Hypothalamus (tissue), 51 donors: ENCODE measurements around the gene PCYT1B.

Experiments used
- DNase-seq, 51 donors: peaks; one replicate each; lab custom pipeline; 2025; lab: John Stamatoyannopoulos, UW

PCYT1B gene

DNA sequence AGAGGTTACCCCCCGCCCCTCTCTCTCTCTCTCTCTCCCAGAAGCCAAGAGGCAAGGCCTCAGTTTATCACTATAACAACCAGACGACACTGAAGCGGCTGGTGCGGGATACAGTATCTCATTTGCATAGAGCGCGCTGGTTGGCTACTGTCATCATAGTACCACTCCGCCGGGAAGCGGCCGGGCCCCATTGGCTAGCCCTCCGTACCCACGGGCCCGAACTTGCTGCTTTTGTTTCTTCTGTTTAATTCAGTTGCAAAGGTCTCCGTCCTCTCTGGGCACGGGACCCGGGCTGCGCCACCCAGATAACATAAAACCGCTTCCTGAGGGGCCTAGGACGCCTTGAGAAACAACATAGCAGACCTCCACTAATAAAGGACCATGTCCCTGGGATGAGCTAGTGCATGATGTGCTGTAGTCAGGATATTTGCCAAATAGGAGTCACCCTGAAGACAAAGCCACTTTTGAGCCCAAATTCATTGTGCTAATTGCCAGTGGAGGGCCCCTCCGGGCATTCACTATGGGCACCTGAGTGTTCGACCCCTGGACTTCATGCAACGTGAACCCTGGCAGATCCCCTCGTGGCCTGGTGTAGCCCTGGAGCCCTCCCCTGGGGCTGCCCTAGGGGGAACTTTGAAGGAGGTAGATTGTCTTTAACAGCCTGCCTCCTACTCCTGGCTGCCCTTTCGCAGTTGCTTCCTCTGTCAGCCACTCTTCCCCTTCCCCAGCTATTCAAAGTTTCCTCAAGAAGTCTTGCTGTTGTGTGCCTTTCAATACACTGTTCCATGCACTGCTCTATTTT is at the start of gene PCYT1B:
Gene PCYT1B, minus strand, starts transcription at position 91 of the 802 bp plus-strand sequence. CDS start 242 bp downstream, outside the sequence.
- peak in 48 of 51 donors; percentile 1 to 81 (median 22) for DNase-seq

DNA sequence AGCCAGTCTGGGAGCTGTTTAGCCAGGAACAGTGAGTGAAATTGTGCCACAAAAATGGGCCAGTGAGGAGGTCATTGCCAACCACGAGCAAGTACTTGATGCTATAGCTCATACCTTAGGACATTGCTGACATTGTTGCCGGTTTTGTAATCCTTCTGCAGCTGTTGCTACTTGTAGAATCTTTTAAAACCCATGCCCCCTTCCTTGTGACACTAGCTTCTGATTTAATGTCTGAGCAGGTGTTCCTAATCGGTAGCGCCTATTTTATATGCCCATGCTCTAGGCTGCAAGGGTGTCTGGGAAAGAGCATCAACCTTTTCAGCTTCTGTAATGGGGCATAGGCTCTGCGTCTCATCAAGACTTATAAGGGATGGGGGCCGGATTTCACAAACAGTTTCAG is 49.1 kb upstream of the PCYT1B start:
- DNase-seq: no peak

DNA sequence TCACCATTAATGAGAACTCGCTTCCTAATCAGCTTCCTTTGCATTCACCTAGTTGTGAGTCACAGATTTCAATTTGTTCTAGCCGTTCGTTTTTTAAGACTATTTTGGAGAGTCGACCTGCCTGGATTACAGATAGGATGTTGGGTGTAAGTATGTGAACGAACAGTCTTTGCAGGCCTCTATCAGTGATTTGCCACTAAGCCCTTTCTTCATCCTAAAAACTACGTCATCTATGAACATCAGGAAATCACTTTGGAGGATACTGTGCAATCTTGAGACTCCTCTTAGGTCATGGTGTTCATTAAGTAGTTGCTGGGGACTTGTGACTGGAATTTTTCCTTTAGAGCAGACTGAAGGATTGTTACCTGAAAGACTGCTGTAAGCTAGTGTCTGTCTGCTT is 47.7 kb upstream of the PCYT1B start:
- DNase-seq: no peak

DNA sequence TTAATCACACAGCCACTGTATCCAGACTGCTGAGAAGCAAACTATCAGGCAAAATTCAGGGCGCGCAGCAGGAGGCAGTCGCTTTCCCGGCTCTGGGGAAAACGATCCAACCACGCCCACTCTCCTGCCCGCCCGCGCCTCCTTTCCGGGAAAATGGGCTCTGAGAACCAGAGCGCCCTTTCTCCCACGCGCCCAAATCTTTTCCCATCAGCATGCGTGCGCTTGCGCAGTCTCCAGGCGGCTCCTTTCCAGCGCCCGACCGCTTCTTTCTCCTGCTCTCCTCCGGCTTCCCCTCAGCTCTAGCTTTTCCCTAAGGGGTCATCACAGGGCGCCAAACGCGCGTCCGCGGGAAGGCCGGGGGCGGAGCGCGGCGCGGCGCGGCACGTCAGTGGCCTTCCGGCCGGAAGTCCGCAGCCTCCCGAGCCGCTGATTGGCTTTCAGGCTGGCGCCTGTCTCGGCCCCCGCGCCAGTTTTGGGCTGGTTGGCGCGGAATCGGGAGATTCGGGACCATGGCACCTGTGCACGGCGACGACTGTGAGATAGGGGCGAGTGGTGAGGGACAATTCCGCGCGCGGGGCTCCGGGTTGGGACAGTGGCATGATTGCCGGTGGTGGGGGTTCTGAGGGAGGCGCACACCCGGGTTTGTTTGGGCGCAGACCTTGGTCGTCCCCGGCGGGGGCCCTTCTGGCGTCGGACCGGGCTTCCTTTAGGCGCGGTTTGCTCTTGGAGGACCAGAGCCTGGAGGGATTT is 46.5 kb upstream of the PCYT1B start, which contains the start of gene POLA1:
Gene POLA1, plus strand, starts transcription at position 466 of the 750 bp plus-strand sequence. Its CDS starts 44 bp downstream, at position 510.
- DNase-seq: peak; percentile 24 to 95 (median 83)

DNA sequence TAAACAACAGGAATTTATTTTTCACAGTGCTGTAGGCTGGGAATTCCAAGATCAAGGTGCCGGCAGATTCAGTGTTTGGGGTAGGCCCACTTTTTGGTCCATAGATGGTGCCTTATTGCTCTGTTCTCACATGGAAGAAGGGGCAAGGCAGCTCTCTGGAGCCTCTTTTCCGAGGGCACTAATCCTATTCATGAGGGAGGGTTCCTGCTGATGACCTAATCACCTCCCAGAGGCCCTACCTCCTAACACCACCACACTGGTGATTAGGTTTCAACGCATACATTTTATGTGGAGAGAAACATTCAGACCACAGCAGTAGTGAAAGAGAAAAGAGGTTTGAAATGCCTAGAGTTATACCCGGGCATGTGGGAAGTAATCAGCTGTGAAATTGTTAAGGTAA is 45.2 kb upstream of the PCYT1B start:
- DNase-seq: no peak

DNA sequence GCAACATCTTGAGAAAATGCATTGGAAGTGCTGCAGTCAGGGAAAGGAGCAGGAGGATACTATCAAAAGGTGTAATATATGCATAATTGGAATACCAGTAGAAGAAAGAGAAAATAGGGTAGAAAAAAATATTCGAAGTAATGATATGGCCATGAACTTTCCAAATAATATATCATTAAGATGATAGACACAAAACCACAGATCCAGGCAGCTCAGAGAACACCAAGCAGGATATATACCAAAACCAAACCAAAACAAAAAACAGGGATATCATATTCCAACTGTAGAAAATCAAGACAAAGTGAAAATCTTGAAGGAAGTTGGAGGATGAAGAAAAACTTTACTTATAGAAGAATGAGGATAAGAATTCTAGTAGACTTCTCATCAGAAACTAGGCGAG is 36.9 kb upstream of the PCYT1B start:
- no peak for DNase-seq

DNA sequence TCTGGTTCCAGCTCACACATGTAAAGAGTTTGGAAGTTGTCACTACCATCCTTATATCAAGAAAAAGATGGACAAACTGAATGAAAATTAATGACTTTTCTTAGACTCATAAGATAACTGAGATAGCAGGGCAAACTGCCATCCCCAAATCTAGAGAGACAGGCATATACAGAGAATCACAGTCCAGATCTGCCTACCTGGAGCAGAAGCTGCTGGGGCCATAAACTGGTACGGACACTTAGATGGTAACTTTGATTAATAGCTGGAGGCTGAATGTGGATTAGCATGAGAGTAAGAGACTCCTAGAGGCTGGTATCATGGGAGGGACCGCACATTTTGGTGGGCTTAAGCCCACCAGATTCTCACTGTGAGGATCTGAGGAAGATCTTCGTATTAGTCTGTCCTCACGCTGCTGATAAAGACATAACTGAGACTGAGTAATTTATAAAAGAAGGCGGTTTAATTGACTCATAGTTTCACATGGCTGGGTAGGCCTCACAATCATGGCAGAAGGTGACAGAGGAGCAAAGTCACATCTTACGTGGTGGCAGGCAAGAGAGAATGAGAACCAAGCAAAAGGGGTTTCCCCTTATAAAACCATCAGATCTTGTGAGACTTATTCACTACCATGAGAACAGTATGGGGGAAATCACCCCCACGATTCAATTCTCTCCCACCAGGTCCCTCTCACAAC is 35.7 kb upstream of the PCYT1B start:
- DNase-seq: no peak

DNA sequence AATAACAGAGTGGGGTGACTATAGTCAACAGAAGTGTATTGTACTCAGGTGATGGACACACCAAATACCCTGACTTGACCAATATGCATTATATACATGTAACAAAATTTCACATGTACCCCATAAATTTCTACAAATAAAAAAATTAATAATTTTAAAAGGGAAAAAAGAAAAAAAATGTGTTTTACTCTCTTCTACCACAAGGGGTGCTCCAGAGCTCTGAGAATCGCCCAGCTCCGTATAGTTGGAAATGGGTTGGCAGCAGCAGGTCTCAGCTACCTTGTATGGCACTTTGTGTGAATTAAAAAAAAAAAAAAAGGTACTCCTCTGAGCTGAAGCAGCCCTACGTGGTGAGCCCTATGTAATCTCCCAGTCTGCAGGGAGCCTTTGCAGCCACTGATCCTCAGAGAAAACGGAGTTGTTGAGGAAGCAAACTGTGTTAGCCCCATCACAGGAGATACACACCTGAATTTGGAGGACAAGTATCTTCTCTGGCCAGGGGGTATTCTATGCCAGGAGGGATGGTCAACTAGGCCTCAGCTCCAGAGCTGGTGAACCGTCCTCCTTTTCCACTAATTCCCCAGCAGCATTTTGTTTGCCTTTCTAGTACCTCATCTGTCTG is 29.4 kb upstream of the PCYT1B start:
- DNase-seq: peak in 2 of 51 donors; percentile 0 to 4

DNA sequence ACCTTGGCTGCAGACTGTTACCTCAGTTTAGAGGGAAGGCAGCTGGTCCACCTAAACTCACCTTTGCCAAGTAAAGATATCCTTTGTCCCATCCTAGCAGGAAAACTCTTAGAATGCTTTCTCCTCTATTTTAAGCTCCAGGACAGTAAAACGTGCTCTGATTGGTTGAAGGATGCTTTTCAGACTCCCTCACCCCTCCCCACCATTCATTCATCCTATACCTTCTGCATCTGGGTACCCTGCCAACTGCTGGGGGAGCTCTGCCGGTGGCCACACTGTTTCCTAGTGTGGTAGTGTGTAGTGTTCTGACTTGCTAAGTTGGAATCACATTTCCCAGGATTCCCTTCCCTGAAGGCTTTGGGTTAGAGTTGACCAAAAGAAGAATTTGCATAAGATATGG is 26.3 kb upstream of the PCYT1B start:
- DNase-seq: no peak

DNA sequence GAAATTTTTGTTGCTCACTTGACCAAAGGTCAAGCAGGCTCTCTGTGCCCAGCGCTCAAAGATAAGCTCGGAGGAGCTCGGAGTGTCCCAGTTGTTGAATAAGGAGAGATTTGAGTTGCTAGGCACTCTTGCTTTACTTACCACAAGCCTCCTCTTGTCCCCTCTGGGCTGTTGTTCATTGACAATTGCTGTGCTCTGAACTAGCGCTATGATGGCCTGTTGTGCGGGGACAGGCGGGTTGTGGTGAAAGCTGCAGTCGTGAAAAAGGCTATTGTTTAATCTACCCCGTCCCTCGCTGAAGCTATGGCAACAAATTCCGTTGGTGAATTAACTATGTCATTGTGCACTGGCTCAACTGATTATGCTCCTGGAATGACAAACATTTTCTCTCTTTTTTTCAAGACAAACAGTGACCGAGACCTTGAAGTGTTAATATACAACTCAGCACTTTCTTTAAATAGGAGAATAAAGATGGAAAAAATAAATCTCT is 25.6 kb upstream of the PCYT1B start:
- peak in 39 of 51 donors; percentile 1 to 68 (median 25) for DNase-seq

DNA sequence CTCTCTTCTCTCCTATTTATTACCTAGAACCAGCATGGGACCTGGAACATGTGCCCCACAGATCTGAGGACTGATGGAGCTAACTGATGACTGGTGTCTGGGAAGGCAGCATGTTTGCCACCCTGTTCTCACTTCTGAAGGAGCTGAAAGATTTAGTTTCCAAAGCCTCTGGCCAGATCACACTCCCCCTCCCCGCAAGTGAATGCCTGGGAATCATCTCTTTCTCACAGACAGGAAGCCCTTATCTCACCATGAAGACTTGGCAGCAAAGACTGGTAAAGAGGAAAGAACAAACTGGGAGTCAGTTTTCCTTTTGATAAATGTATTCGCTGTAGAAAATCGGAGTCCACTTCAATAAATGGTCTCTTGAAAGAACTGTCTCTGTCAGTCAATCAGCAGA is 21.0 kb upstream of the PCYT1B start:
- DNase-seq: no peak

DNA sequence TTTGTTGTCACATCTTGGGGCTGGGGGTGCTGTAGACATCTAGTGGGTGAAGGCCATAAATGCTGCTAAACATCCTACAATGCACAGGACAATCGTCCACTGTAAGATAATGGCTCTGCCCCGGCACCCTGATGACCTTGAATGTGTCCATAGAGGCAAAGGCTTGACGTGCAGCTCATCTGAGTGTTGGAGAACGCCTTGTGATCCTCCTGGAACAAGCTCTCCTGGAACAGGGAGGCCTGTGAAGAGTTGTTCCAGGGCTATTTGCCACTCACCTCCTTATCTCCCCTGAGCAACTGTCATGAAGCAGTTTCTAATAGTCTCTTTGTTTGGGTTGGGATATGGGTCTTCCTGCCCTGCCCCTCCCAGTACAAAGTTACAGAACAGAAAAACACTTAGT is 15.2 kb upstream of the PCYT1B start:
- no peak for DNase-seq

DNA sequence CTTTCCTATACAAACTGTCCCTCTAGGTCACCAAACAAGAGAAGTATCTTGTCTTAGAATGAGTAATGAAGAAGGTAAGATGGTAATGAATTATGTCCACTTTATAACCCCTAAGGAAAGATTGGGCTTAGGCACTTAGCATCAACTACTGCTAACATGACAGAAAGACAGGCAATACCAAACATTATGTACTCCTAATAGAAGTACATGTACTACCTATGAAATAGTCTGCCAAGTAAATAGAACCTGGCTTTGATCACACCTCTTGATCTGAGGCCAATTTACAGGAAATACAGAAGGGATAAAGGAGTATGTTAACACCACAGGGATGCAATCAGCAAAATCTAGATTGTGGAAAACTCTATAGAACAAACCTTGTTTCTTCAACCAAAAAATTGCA is 14.1 kb upstream of the PCYT1B start:
- no peak for DNase-seq

DNA sequence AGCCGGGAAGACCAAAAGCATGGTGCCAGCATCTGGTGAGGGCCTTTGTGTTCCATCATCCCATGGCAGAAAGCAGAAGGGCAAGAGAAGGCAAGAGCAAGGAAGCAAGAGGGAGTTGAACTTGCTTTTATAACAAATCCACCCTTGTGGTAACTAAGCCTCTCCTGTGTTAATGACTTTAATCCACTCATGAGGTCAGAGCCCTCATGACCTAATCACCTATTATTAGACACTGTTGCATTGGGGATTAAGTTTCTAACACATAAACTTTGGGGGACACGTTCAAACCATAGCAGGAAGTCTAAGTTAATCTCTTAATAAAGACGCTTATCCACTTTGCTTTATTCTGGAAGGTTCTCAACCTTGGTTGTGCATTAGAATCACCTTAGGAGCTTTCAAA is 12.5 kb upstream of the PCYT1B start:
- DNase-seq: no peak

DNA sequence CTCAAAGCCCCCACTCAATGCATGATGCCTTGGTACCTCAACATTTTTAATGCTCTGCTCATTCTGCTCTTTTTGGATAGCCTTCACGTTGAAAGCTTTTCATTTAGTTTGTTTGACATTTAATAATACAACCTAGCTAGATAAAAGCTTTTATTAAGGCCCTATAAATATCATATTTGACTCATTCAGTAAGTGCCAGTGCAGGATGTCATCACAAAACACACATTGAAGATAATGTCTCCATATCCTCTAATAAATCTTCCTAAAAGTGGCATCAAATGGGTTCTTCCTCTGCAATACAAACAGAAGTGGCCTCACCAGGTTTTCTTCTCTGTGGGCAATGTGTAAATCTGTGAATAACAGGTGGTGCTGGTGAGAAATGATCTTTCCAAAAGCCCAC is 12.0 kb upstream of the PCYT1B start:
- no peak for DNase-seq

DNA sequence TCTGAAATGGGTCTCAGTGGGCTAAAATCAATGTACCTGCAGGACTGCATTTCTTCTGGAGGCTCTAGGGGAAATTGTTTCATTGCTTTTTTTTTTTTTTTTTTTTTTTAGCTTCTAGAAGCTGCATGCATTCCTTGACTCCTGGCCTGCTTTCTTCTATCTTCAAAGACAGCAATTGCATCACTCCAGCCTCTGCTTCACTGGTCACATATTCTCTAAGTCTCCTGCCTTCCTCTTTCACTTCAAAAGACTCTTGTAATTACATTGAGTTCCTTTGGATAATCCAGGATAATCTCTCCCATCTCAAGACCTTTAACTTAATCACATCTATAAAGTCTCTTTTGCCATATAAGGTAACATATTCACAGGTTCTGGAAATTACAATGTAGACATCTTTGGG is 11.3 kb upstream of the PCYT1B start:
- no peak for DNase-seq

DNA sequence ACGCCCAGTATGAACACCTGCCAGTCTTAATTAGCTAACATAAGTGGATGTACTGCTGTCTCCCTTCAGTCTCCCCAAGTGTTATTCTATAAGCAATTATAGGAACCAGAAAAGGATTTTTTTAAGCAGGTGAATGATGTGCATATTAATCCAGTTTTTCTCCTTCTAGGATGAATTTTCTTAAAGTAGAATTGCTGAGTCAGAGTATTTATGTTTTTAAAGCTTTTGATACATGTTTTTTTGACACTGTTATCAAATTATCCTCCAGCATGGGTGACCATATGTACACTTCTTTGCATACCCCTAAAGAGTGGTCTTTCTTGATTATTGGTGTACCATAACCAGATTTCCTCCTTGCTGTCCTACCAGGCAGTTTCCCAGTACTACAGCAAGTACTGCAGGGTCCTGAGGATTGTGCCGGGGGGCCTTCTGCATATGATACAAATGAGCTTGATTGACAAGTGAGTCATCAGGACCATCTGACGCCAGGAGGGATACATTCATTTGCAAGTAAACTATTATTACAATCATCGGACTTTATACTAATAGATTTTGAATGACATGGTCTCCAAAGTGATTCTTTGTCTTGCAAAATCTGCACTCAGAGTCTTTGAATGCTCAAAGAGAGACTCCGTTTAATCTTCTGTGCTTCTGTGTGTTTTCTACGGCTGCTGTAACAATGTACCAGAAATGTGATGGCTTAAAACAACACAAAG is 10.7 kb upstream of the PCYT1B start:
- no peak for DNase-seq

DNA sequence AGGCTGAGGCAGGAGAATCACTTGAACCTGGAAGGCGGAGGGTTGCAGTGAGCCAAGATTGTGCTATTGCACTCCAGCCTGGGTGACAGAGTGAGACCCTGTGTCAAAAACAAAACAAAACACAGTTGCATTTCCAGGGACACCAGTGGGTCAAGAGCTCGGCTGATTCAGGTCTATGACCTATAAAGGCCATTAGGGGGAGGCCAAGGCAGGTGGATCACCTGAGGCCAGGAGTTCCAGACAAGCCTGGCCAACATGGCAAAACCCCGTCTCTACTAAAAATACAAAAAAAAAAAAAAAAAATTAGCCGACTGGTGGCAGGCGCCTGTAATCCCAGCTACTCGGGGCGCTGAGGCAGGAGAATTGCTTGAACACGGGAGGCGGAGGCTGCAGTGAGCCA is 8.5 kb upstream of the PCYT1B start:
- peak in 3 of 51 donors; percentile 0 to 3 (median 1) for DNase-seq

DNA sequence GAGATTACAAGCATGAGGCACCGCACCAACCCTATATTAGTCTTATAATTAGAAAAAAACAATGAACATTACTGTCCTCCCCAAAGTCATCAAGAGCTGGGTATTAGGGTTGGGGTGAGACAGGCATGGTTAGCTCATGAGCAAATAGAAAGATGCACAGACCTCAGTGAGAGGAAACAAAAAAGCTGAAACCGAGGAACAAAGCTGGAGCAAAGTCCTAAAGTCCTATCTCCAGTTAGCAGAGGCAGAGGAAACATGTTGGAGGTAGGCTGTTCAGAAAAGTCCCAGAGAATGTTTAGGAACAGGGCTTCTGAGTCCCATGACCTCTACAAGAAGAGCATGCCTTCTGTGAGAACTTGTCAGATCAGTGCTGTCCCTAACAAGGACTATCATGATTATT is 4.6 kb upstream of the PCYT1B start:
- DNase-seq: no peak

DNA sequence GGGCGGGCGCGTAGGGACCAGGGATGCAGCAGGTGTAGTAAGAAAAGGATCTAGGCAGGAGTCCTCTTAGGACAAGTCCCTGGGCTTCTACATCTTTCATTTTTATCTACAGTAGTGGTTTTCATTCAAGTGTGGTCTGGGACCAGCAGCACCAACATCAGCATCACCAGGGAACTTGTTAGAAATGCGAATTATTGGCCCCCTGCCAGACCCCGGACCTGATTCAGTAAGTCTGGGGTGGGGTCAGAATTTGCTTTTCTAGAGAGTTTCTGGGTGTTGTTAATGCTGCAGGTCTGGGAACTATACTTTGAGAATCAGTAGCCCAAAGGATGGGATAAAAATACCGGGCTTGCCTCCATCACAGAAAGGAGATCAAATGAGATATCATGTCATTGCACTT is 1.3 kb upstream of the PCYT1B start:
- no peak for DNase-seq
